Bronchial epithelial cell (primary cell): Measurements from ENCODE around the gene CSNK2A1. TPM values are rescaled to one million over a fixed set of nuclear protein-coding genes. Genes with fewer than 3 reads are reported as not detected.

Experiments
- DNase-seq: peaks from one replicate; pipeline ENCODE4 v3.0.0-alpha.2; 2010; ENCODE audit warnings: low read depth
- FAIRE-seq: peaks from 2 replicates; lab custom pipeline; 2011; peaks lifted over from hg19 to GRCh38; lab: Jason Lieb, UNC
- H3K27me3 ChIP-seq: 2 replicates; pipeline ENCODE4 v1.5.1; 2011; ENCODE audit warnings: low read length; ENCODE audit not compliant: control insufficient read depth, insufficient read depth
- H3K36me3 ChIP-seq: 2 replicates; pipeline ENCODE4 v1.5.1; 2011; ENCODE audit warnings: low read length; ENCODE audit not compliant: control insufficient read depth, insufficient read depth
- H3K4me3 ChIP-seq: 2 replicates; pipeline ENCODE4 v1.5.1; 2011; ENCODE audit warnings: mild to moderate bottlenecking, low read depth, low read length, control low read depth
- total RNA-seq: library from RNA; depleted of rRNA; stranded (reverse); fragments of >200 nt; gene quantifications from 2 replicates; pipeline ENCODE4 v1.2.1, GENCODE V29; 2014
- TF ChIP-seq, protein P1 (sequence below): IDR thresholded peaks from 2 replicates; pipeline ENCODE4 v1.5.1; 2011; ENCODE audit warnings: mild to moderate bottlenecking, moderate library complexity, low read length, control low read depth, inconsistent platforms; ENCODE audit not compliant: insufficient read depth, severe bottlenecking

The CSNK2A1 gene
- total RNA-seq, 1 donor from 2014 or later = 242 TPM

GRCh38 chr20:492159-492558 is 51.4 kb downstream of the CSNK2A1 start:
- TF ChIP-seq, protein P1, sequence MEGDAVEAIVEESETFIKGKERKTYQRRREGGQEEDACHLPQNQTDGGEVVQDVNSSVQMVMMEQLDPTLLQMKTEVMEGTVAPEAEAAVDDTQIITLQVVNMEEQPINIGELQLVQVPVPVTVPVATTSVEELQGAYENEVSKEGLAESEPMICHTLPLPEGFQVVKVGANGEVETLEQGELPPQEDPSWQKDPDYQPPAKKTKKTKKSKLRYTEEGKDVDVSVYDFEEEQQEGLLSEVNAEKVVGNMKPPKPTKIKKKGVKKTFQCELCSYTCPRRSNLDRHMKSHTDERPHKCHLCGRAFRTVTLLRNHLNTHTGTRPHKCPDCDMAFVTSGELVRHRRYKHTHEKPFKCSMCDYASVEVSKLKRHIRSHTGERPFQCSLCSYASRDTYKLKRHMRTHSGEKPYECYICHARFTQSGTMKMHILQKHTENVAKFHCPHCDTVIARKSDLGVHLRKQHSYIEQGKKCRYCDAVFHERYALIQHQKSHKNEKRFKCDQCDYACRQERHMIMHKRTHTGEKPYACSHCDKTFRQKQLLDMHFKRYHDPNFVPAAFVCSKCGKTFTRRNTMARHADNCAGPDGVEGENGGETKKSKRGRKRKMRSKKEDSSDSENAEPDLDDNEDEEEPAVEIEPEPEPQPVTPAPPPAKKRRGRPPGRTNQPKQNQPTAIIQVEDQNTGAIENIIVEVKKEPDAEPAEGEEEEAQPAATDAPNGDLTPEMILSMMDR = no peak
- FAIRE-seq (no peak), DNase-seq (no peak)
- Histone ChIP-seq H3K4me3 (no peak overlapping the region), H3K27me3 (no peaks in the 10 kb centered on the region), H3K36me3 (peaks cover 20% of the 10 kb centered on the region)

DNA sequence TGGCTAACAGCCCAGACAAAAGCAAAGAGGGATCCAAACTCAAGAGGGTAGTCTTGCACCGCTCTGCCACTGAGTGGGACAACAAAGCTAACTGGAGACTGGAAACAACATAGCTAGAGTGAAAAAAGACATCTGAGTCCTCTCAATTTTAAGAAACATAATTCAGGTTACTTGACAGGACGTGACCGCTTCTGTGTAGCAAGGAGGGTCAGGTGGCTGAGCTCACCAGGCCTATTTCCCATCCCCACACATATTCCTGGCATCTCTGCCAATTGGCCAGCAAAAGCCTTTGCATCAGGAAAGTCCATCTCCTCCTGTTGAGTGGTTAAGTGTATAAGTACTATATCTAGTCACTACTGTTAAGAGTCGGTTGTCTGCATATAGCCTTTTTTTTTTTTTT is 55.9 kb downstream of the CSNK2A1 start:
- H3K27me3 ChIP-seq = no peaks in the 10 kb centered on the region
- peaks cover 24% of the 10 kb centered on the region for H3K36me3 ChIP-seq
- DNase-seq (no peak), FAIRE-seq (no peak)
- TF ChIP-seq, protein P1 = no peak
- no peak overlapping the region for H3K4me3 ChIP-seq

GRCh38 chr20:483815-484644 is 59.6 kb downstream of the CSNK2A1 start:
- Histone ChIP-seq H3K27me3 (no peaks in the 10 kb centered on the region), H3K4me3 (no peak overlapping the region), H3K36me3 (peaks cover 24% of the 10 kb centered on the region)
- no peak for DNase-seq
- TF ChIP-seq, protein P1 = no peak
- FAIRE-seq = peak; percentile 97

DNA sequence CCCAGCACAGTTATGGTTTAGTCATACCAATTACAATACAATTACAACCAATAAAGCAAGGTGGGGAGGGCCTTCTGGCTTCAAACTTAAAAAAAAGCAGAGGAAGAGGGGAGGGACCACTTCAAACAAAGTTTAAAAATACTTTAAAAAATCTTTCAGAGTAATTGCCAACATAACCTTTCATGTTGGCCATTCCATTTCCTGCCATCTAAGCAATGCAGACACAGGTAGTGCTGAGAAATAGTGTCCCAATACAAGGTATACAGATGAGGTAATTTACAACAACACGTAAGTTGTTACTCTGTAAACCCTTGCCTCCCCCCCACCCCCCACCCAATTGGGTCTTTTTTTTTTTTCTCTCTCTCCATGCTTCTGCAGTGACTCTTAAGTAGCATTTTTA is 62.4 kb downstream of the CSNK2A1 start:
- H3K36me3 ChIP-seq = peaks cover 17% of the 10 kb centered on the region

DNA sequence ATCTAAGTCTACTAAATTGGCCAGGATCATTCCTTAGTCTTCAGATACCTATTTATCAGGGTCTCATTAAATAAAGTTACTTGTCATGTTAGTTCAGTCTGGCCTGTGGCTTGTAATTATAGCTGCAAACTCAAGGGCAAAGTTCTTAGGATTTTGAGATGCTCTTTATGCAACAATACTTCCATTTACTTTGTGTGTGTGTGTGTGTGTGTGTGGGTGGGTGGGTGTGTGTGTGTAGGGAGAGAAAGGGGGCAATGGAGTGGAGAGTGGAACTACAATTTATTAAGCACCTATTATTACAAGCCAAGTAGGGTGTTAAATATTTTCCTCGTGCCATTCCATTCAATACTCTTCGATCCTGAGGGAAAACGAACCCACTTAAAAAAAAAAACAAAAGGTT is 63.5 kb downstream of the CSNK2A1 start:
- no peaks in the 10 kb centered on the region for H3K27me3 ChIP-seq
- no peak overlapping the region for H3K4me3 ChIP-seq
- FAIRE-seq (no peak), DNase-seq (no peak)
- TF ChIP-seq, protein P1 = no peak
- peaks cover 15% of the 10 kb centered on the region for H3K36me3 ChIP-seq

More for the DNA sequence above, 62.4 kb downstream of the CSNK2A1 start:
- Histone ChIP-seq H3K27me3 (no peaks in the 10 kb centered on the region), H3K4me3 (no peak overlapping the region)
- no peak for FAIRE-seq
- TF ChIP-seq, protein P1 = no peak
- no peak for DNase-seq

GRCh38 chr20:479487-479886 is 64.1 kb downstream of the CSNK2A1 start:
- no peak overlapping the region for H3K4me3 ChIP-seq
- H3K27me3 ChIP-seq = no peaks in the 10 kb centered on the region
- H3K36me3 ChIP-seq = peaks cover 15% of the 10 kb centered on the region
- TF ChIP-seq, protein P1 = no peak
- no peak for DNase-seq
- FAIRE-seq = no peak
